Fibroblast of villous mesenchyme (primary cell): ENCODE results near the gene AXIN2. TPM values are rescaled to one million over a fixed set of nuclear protein-coding genes. Genes with fewer than 3 reads are reported as not detected.

Experiments used
- DNase-seq: peaks from one replicate; pipeline ENCODE4 v3.0.0-alpha.2; 2010; ENCODE audit warnings: low read depth
- H3K4me3 ChIP-seq: 2 replicates; pipeline ENCODE4 v1.5.1; 2011; ENCODE audit warnings: low read depth, mild to moderate bottlenecking, low read length
- total RNA-seq: library from RNA; depleted of rRNA; stranded (reverse); fragments of >200 nt; gene quantifications from 2 replicates; pipeline ENCODE4 v1.2.3, GENCODE V29; 2012
- TF ChIP-seq, protein P1 (sequence below): IDR thresholded peaks from 2 replicates; pipeline ENCODE4 v1.5.1; 2012; ENCODE audit warnings: low read depth, mild to moderate bottlenecking, low read length; ENCODE audit not compliant: insufficient read depth

AXIN2 gene, protein sequence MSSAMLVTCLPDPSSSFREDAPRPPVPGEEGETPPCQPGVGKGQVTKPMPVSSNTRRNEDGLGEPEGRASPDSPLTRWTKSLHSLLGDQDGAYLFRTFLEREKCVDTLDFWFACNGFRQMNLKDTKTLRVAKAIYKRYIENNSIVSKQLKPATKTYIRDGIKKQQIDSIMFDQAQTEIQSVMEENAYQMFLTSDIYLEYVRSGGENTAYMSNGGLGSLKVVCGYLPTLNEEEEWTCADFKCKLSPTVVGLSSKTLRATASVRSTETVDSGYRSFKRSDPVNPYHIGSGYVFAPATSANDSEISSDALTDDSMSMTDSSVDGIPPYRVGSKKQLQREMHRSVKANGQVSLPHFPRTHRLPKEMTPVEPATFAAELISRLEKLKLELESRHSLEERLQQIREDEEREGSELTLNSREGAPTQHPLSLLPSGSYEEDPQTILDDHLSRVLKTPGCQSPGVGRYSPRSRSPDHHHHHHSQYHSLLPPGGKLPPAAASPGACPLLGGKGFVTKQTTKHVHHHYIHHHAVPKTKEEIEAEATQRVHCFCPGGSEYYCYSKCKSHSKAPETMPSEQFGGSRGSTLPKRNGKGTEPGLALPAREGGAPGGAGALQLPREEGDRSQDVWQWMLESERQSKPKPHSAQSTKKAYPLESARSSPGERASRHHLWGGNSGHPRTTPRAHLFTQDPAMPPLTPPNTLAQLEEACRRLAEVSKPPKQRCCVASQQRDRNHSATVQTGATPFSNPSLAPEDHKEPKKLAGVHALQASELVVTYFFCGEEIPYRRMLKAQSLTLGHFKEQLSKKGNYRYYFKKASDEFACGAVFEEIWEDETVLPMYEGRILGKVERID
- total RNA-seq: 1.3 and 1.9 TPM in 2 replicates

DNA sequence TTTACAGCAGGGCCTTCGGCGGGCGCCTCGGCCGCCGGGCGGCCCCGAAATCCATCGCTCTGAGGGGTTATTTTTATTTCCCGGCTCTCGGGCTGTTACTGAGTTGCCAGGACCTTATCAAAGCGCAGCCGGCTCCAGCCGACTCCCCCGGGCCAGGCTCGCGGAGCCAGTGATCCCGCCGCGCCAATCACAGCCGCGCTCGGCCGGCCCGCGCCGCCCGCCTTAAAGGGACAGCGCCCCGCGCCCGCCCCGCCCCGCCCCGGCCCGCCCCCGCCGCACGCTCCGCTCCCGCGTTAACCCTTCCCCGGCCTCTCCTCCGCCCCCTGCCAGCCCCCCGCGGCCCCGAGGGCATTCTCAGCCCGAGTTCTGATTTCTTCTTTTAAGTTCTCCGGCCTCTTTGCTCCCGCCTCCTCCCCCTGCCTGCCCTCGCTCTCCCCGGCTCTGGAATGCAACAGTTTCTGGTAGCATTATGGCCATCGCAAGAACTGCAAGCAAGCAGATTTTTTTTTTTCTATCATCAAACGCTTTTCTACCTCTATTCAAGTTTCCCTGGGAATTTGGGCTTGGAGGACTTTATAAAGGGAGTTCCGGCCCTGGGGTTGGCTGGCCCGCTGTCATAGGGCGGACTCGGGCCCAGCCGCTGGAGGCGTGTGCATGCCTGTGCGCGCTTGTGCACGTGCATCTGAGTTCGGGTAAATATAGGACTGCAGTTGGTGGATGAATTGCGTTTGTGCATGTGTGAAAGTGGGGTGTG is at the start of gene AXIN2:
AXIN2 (minus strand) TSS at position 197 of the 754 bp plus-strand sequence. CDS start 3,028 bp downstream, outside the sequence.
- TF ChIP-seq, protein P1, sequence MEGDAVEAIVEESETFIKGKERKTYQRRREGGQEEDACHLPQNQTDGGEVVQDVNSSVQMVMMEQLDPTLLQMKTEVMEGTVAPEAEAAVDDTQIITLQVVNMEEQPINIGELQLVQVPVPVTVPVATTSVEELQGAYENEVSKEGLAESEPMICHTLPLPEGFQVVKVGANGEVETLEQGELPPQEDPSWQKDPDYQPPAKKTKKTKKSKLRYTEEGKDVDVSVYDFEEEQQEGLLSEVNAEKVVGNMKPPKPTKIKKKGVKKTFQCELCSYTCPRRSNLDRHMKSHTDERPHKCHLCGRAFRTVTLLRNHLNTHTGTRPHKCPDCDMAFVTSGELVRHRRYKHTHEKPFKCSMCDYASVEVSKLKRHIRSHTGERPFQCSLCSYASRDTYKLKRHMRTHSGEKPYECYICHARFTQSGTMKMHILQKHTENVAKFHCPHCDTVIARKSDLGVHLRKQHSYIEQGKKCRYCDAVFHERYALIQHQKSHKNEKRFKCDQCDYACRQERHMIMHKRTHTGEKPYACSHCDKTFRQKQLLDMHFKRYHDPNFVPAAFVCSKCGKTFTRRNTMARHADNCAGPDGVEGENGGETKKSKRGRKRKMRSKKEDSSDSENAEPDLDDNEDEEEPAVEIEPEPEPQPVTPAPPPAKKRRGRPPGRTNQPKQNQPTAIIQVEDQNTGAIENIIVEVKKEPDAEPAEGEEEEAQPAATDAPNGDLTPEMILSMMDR: peak; percentile 20
- H3K4me3 ChIP-seq: peak within 1 kb of the TSS; percentile 69
- DNase-seq: peak; percentile 89

DNA sequence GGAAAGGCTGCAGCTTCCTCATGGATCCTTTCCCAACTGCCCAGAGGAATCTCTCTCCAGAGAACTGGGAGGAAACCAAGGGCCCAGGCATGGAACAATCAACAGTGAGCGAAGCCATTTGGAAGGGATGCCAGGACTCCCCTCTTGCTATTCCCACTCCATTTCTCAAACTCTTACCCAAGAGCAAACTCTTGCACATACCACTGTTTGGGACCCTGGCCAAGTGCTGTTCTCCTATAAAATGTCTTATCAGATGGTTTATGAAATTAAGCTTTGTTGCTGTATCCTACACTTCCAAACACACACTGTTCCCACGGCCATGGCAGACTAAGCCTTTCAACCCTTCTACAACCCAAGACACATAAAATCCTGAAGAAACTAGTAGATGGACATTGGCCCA is 48.3 kb upstream of the AXIN2 start:
- peak; percentile 92 for DNase-seq
- no peak overlapping the region for H3K4me3 ChIP-seq
- TF ChIP-seq, protein P1: no peak

DNA sequence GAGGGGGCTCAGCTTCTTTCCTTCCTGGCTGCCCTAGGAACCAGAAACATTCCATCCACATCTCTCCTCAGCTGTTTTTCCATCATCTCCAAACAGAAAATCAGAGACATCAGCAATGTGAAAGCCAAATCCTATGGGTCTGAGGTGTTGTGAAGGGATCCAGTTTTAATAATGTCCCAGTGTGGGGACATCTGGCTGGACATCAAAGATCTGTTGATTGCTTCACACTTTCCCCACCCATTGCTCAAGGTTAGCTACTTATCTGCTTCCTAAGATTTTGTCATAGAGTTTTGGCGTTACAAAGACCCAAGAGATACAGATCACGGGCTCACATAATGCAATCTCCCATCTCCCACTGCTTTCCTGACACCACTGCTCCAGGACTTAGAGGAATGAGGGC is 47.8 kb upstream of the AXIN2 start:
- TF ChIP-seq, protein P1: no peak
- DNase-seq: peak; percentile 24
- no peak overlapping the region for H3K4me3 ChIP-seq

DNA sequence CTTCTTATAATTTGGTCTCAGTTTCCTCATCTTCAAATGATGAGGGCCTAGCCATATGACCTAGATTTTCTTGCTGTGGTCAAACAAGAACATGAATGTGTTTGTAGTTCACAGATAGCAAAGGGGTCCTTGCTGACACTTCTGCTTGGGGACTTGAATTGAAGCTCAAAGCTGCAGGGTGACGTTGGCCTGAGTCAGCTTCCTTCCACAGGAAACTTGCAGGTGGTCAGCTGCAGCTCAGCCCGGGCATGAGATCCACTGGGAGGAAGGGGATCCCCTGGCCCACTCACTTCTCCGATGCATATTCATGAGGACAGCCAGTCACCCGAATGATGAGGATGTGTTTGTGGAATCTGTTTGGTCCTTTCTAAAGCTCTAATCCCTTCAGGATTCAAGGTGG is 42.6 kb upstream of the AXIN2 start:
- no peak overlapping the region for H3K4me3 ChIP-seq
- TF ChIP-seq, protein P1: no peak
- no peak for DNase-seq

DNA sequence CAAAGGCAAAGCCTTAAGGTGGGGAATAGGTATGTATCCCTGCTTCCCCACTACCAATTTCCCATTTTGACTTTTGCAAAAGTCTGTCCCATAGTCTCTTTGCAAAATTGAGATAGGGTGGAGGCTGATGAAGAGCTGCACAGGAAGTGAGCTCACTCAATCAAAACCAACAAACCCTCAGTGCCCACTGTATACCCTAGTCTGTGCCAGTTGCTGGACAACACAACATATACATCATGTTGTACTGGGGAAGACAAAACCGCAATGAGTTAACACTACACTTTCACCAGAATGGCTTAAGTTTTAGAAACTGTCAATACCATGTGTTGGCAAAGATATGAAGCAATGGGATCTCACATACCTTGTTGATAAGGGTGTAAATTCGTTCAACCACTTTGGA is 40.4 kb upstream of the AXIN2 start:
- no peak for DNase-seq
- TF ChIP-seq, protein P1: no peak
- no peak overlapping the region for H3K4me3 ChIP-seq

DNA sequence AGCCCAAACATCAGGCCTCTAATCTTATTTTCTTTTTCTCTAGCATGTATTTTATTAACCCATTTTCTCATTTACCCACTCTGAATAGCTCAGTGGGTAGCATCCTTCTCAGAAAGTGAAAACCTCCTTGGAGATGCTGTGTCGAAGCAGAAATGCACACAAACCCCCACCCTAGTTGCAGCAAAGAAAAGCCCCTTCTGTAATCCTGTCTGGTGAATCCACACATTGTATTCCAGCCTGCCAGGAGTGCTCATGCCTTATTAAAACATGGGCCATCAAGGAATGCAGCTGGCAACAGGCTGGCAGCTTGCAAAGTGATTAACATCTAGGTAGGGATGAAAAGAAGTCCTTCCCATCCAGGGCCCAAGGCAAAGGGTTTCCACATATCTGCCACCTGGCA is 39.7 kb upstream of the AXIN2 start:
- TF ChIP-seq, protein P1: no peak
- H3K4me3 ChIP-seq: no peak overlapping the region
- no peak for DNase-seq
